Keratinocyte (primary cell): ENCODE results near the gene TP63.

Experiments used
- CTCF ChIP-seq, 3 experiments: IDR thresholded peaks in 1 of 3; conservative IDR thresholded peaks in 1 of 3; optimal IDR thresholded peaks in 1 of 3; 2 replicates in 2 of 3; 3 replicates in 1 of 3; pipeline versions ENCODE3 to v1.5.1; 2011; ENCODE audit warnings: low read length in 3 of 3, mild to moderate bottlenecking in 3 of 3, moderate library complexity in 2 of 3, control low read depth in 1 of 3, inconsistent platforms in 1 of 3; ENCODE audit not compliant: insufficient read depth in 2 of 3; ENCODE audit errors: extremely low read depth in 1 of 3
- EZH2 ChIP-seq: IDR thresholded peaks from one replicate; pipeline ENCODE4 v1.6.1; 2012; ENCODE audit warnings: inconsistent platforms, mild to moderate bottlenecking, low read length, moderate library complexity

- TF ChIP-seq CTCF (optimal IDR thresholded peaks at IDR 0.05 in 1 of 3, IDR thresholded peaks at IDR 0.05 in 1 of 3, conservative IDR thresholded peaks at IDR 0.05 in 1 of 3; ENCODE audit: extremely low read depth in 1 of 3, insufficient read depth in 2 of 3, low read length in 3 of 3) (no peak), EZH2 (no peak)
Observed at GRCh38 chr3:189689625-189690024, 58.4 kb downstream of the TP63 start.
